Measurements from ENCODE around the gene LDB2.

Gene LDB2

GRCh38 chr4:16790508-16790907, 107.9 kb downstream of the LDB2 start:
- no peak for DNase-seq

- DNase-seq: no peak
Measured at GRCh38 chr4:16788868-16789267, 109.6 kb downstream of the LDB2 start.

DNA sequence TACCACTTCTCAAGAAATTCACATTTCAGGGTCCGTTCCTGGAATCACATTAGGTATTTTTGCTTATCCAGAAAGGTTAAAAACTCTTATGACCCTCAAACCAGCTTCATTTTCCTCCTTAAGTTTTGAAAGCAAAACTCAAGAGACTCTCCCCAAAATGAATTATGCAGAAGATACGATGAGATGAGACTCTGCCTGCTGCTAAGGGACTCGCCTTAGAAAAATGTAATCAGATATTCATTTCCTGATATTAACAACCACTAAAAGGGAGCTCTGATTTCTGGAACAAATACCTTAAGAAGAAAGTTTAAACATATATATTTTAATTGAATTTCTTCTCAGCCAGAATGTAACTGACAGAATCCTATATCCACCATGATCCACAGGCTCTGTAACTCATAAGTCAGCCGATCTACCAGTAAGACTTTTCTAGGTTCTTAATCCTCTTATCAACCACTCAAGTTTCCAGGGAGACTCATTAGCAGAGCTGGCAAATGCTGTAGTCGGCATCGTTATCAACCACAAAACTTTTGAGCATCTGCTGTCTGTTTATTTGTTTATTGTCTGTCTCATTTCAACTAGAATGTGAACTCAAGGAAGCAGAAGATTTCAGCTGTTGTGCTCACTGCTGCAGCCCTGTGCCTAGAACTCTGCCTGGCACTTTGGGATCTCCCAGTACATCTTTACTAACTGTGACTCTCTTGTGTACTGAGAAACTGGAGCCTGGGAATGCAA, 112.5 kb downstream of the LDB2 start:
- no peak for DNase-seq

- no peak for DNase-seq
Measured at GRCh38 chr4:16783119-16783518, 115.3 kb downstream of the LDB2 start.

DNA sequence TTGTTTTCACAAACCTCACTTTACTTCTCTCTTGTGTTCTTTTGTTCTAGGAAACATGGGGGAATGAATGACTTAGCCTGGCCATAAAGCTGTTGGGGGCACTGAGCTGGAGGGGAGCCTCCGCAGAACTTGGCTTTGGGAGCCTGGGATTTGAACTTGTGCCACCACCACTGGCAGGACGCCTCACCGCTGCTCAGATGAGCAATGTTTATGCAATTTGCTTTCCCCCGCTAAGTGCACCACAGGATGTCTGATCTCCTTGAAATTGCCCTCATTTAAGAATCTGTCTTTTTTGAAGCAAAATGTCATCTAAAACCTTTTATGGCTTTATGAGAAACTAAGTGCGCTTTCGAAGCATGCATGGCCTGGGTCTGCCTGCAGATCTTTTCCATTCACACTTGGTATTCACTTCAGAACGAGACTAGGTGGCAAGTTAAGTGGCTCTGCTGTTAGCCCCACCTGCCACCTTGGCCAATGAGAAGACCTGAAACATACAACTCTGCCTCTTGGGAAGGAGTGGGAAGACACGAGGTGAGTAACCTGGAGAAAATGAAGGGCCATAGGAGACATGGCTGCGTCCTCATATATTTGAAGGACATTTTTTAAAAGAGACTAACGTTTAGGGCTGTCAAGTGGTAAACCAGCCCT, 119.3 kb downstream of the LDB2 start:
- no peak for DNase-seq

DNA sequence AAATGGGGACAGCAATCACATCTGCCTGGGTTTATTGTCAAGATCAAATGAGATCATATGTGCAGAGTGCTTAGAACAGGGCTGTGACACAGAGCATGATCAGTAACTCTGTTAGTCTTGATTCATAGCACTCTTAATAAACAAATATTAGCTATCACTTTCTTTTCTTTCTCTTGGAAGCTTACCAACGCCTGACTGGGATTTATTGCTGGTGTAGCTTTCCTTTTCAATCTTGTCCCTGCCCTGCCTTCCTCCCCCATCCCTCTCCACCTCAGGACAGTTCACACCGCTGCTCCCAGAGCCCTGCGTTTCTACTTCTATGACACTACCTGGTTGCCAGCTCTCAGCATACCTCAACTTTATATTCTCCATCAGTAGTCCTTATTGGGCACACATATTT, 120.7 kb downstream of the LDB2 start:
- no peak for DNase-seq

DNA sequence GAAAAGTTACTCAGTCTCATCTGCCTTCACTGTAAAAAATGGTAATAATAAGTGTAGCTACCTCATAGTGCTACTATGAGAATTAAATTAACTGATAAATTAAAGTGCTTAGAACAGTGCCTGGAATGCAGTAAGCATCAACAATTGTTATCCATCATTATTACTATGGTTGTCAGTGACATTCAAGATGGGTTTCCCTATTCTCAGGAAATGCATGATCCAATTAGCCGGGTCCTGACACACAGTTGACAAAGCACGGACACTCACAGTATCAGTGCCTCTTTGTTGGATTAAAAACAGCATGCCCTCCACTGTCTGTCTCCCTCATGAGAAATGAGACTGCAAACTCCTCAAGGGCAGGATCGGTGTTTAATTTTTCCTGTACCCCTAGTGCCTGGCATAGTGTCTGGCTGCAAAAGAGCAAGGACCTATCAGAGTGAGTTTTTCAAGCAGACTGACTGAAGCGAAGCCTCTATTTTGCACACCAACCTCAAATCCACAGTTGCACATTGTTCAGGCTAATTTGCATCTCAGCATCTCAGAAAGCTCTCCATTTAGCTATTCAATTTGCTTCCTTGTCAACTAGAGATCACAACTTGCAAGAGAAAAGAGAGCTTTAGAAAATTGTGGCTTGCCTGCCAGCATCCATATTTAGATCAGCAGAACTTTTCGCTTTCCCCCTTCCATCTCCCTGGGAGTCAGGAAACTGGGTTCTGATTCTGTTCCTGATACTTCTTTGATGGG, 122.9 kb downstream of the LDB2 start:
- no peak for DNase-seq

DNA sequence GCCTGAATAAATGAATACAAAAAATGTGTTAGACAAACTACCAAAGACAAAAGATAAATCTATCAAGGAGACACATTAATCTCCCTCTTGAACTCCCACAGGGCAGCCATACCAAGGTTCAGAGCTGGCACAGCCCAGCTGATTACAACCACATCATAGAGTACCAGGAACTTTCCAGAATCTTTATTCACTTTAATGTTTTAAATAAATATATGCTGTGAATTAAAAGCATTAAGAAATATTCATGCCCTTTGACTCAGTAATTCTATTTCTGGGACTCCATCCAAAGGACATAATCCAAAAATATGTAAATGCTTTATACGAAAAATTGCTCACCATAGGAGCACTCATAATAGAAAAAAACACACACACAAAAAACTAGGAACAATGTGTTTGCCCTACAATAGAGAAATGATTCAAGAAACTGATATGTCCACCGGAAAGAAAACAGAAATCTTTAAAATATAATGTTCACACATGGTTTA, 126.0 kb downstream of the LDB2 start:
- DNase-seq: no peak

GRCh38 chr4:16770710-16771285, 127.6 kb downstream of the LDB2 start:
- no peak for DNase-seq

DNA sequence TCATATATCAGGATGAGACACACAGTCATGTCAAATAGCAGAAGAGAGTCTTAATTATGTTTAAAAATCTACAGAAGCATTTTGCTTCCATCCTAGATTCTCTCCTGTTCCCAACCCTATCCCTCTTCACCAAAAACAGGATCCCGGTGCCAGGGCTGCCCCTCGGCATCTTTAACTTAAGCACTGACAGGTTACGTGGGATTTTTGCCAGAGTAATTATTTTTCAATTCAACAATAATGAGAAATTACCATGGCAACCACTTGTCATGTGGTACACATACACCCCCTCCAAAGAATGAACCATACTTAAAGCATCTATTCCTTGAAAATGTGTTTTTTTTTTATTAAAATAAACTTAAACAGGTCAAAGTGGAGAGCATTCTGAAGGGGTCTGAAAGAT, 130.6 kb downstream of the LDB2 start:
- no peak for DNase-seq

- DNase-seq: no peak
Measured at GRCh38 chr4:16767251-16767650, 131.2 kb downstream of the LDB2 start.

- DNase-seq: no peak
Measured at GRCh38 chr4:16765546-16765945, 132.9 kb downstream of the LDB2 start.

GRCh38 chr4:16764622-16765021, 133.8 kb downstream of the LDB2 start:
- DNase-seq: no peak

DNA sequence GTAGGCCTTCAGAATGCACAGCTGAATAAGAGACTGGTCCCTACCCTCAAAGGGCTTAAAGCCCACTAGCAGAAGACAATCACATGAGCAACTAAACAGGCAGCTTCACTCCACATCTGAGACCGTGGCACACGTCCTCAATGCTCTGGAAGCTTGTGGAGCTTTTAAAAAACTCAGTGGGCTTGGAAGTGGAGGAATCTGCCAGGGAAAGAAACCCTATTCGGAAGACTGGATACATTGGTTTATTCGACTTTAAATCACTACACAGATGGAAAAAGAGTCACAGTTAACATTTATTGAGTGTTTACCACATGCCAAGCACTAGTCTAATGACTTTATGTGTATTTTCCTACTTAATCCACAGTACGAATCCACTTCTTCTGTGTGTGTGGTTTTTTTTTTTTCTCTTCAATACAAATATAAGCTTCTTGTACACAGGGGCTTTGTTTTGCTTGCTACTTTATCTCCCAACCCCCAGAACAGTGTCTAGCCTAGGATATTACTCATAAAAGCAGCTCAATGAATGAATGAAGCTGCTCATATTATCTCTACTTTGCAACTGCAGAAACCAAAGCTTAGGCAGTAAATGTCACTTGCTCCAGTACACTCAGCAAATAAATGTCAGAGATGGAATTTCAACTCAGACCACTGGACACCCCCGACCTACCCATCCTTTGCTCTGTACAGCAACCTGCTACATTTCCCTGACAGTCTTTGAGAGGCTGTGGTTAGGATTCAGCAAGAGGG, 137.7 kb downstream of the LDB2 start:
- no peak for DNase-seq

DNA sequence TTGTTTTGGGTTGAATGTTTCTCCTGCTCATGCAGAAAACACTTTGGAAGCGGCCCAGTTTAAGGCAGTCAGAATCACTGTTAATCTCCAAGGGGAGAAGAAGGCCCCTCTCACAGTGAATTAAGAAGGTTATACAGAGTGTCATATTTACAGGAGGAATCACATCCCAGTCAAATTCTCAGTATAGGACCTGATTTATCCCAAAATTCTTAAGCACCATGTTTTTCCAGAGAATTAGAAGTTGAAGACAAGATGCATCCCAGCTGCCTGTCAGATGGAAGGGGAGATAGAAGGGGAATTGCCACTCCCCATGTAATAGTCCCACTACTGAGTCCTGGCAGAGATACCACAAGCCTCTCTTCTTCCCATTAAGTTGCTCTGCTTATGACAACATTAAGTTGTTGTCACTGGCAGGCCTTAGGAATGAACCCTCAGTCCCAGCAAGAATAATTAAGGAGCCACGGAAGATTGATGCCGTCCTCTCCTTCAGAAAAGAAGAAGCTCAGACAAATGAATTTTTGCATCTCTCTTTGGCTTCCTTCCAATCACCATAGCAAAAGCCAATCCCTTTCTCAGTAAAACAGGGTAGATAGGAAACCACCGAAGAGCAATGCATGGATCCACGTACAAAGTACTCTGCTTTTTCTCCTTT, 138.4 kb downstream of the LDB2 start:
- no peak for DNase-seq

DNA sequence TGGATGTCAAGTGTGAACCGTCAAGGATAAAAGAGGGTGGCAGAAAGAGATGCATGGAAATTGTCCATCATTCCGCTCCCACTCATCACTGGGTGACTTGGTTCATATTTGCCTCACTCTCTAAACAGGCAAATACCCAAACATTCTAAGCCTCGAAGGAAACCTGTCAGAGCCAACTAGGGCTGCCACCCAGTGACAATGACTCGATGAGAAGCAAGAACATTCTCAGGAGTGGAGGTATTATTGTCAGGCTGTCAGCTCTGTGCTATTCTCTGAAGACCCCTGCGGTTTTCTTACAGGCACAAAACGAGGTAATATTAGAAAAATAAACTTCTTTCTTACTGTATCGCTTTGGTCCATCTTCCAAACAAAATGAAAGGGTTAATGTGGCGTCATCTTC, 139.6 kb downstream of the LDB2 start:
- no peak for DNase-seq

DNA sequence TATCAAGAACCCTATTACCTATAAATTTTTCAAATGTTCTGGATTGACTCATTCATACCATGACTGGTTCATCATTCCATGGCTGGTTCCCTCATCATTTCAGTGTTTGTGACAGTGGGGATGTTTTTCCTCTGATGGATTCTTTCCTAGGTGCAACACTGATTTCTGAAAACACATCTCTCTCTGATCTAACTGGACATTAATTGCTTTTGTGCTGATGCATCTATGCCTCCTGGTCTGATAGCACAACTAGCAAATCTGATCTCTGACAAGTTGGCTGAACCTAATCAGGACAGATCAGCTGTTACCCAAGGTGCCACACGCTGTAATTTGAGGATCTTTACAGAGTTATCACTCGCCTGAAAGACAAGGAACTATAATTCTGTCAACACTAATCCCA, 140.2 kb downstream of the LDB2 start:
- no peak for DNase-seq

- no peak for DNase-seq
Measured at GRCh38 chr4:16757080-16757521, 141.3 kb downstream of the LDB2 start.

GRCh38 chr4:16754104-16754503, 144.3 kb downstream of the LDB2 start:
- no peak for DNase-seq

- no peak for DNase-seq
Measured at GRCh38 chr4:16752150-16752549, 146.3 kb downstream of the LDB2 start.

- DNase-seq: no peak
Measured at GRCh38 chr4:16750882-16751642, 147.4 kb downstream of the LDB2 start.

Measured in activated naive CD4-positive, alpha-beta T cell treated with anti-CD3 and anti-CD28 coated beads, Interleukin-2, amount 50 U/mL, for 16 hours (primary cell).